HG02759 (cell line): ENCODE results near the gene ZNF280A.
"Not testable (repeated sequence)": the region's sequence is repeated elsewhere in the genome, so short reads cannot be mapped to it uniquely, and the experiment has no call there.

Experiments used
- ATAC-seq: cut with Tn5 transposase; IDR thresholded peaks from one replicate; pipeline ENCODE4 v1.9.1; 2021; ENCODE audit warnings: mild to moderate bottlenecking, moderate library complexity; ENCODE audit not compliant: unreplicated experiment

Gene ZNF280A

GRCh38 chr22:22474733-22475132 lies 45.3 kb downstream of the ZNF280A start:
- no peak for ATAC-seq

- not testable (repeated sequence) for ATAC-seq
These were observed 49.0 kb downstream of the ZNF280A start for GRCh38 chr22:22471104-22471503.

GRCh38 chr22:22469527-22469926 lies 50.5 kb downstream of the ZNF280A start:
- no peak for ATAC-seq

GRCh38 chr22:22468794-22469469 lies 51.1 kb downstream of the ZNF280A start:
- ATAC-seq = not testable (repeated sequence)

- ATAC-seq = no peak
These were observed 53.0 kb downstream of the ZNF280A start for GRCh38 chr22:22467112-22467511.

GRCh38 chr22:22465782-22466181 lies 54.3 kb downstream of the ZNF280A start:
- no peak for ATAC-seq

GRCh38 chr22:22465094-22465602 lies 54.9 kb downstream of the ZNF280A start:
- ATAC-seq = no peak

- ATAC-seq = no peak
These were observed 55.5 kb downstream of the ZNF280A start for GRCh38 chr22:22464541-22465054.

- ATAC-seq = no peak
These were observed 56.1 kb downstream of the ZNF280A start for GRCh38 chr22:22463855-22464540.
